ENCODE measurements around the gene CHCHD2.

- TF ChIP-seq CTCF (IDR thresholded peaks at IDR 0.05) (no peak), POLR2AphosphoS5 (IDR thresholded peaks at IDR 0.05) (peak; percentile 64 to 90 (median 85))
Observed at GRCh38 chr7:56106108-56107073, at the start of gene CHCHD2.
